NB4 (cell line): ENCODE measurements around the gene SETD5.

Experiments used
- POLR2A ChIP-seq: IDR thresholded peaks from 2 replicates; pipeline ENCODE4 v1.6.1; 2011; ENCODE audit warnings: mild to moderate bottlenecking; ENCODE audit not compliant: insufficient read length; ENCODE audit errors: extremely low read depth
- TF ChIP-seq, protein P1 (sequence below): IDR thresholded peaks from one replicate; pipeline ENCODE4 v1.5.1; 2012; ENCODE audit warnings: low read depth, low read length

DNA sequence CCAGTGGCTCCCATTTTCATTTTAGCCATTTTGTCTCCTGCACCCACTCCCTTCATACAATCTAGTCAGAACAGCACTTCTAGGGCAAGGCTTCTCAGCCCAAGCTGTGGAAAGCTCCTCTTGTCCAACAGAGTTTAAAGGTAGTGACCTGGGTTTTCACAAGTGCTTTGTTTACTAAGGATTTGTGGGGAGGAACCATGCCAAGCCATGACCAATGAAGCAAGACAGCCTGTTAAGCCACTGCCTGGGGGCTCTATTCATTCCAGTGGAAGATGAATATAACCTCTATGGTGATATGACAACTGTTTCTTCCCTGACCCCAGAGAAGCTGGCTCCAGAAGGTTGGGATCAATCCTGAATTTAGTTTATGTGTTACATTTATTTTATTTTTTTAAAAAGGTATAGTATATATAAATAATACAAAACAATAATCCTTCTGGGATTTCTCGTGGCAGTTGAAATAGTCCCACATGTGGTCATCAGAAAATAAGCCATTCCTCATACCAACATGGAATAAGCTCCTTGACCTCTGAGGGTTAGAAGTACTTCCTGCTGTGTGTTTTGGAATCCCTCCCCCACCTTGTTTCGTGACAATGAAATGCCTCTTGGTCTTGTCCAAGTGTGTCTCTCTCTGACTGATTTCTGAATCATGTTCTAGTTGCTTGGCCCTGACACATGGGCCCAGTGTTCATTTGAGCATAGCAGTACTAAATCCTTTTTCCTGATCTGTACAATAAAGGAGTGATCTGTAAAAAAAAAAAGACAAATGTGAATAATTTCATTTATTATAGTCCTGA lies 47.9 kb upstream of the SETD5 start:
- TF ChIP-seq, protein P1, sequence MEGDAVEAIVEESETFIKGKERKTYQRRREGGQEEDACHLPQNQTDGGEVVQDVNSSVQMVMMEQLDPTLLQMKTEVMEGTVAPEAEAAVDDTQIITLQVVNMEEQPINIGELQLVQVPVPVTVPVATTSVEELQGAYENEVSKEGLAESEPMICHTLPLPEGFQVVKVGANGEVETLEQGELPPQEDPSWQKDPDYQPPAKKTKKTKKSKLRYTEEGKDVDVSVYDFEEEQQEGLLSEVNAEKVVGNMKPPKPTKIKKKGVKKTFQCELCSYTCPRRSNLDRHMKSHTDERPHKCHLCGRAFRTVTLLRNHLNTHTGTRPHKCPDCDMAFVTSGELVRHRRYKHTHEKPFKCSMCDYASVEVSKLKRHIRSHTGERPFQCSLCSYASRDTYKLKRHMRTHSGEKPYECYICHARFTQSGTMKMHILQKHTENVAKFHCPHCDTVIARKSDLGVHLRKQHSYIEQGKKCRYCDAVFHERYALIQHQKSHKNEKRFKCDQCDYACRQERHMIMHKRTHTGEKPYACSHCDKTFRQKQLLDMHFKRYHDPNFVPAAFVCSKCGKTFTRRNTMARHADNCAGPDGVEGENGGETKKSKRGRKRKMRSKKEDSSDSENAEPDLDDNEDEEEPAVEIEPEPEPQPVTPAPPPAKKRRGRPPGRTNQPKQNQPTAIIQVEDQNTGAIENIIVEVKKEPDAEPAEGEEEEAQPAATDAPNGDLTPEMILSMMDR, result no peak
- TF ChIP-seq POLR2A, result no peak
